ENCODE data around the gene NAV2.
"Not testable (repeated sequence)": the region's sequence is repeated elsewhere in the genome, so short reads cannot be mapped to it uniquely, and the experiment has no call there.

NAV2 gene

GRCh38 chr11:20066783-20067156 lies 354.1 kb downstream of the NAV2 start:
- no peaks in the 10 kb centered on the region for H3K27me3 ChIP-seq (ENCODE audit: control insufficient read depth in 2 of 2, insufficient read depth in 2 of 2, low read length in 2 of 2)
- H3K9me3 ChIP-seq (ENCODE audit: control insufficient read depth in 2 of 2, low read length in 2 of 2), result no peaks in the 10 kb centered on the region
- H3K4me1 ChIP-seq (ENCODE audit: control insufficient read depth in 2 of 2, insufficient read depth in 2 of 2, low read length in 2 of 2), result peaks cover 0 to 3% of the 10 kb centered on the region in 2 donors
- peaks cover 0 to 10% of the 10 kb centered on the region in 2 donors for H3K36me3 ChIP-seq (ENCODE audit: control insufficient read depth in 2 of 2, insufficient read depth in 2 of 2, low read length in 2 of 2)
- H3K9ac ChIP-seq (ENCODE audit: low read depth in 1 of 2, low read length in 2 of 2), result no peak overlapping the region
- H3K27ac ChIP-seq (ENCODE audit: low read depth in 2 of 2, low read length in 2 of 2), result no peak overlapping the region
- no peak overlapping the region for H3K4me3 ChIP-seq (ENCODE audit: low read length in 2 of 2)

GRCh38 chr11:20067665-20068064 lies 355.0 kb downstream of the NAV2 start:
- no peaks in the 10 kb centered on the region for H3K9me3 ChIP-seq (ENCODE audit: control insufficient read depth in 2 of 2, low read length in 2 of 2)
- no peak overlapping the region for H3K9ac ChIP-seq (ENCODE audit: low read depth in 1 of 2, low read length in 2 of 2)
- H3K27me3 ChIP-seq (ENCODE audit: control insufficient read depth in 2 of 2, insufficient read depth in 2 of 2, low read length in 2 of 2), result no peaks in the 10 kb centered on the region
- no peak overlapping the region for H3K27ac ChIP-seq (ENCODE audit: low read depth in 2 of 2, low read length in 2 of 2)
- peaks cover 0 to 3% of the 10 kb centered on the region in 2 donors for H3K4me1 ChIP-seq (ENCODE audit: control insufficient read depth in 2 of 2, insufficient read depth in 2 of 2, low read length in 2 of 2)
- no peak overlapping the region for H3K4me3 ChIP-seq (ENCODE audit: low read length in 2 of 2)
- H3K36me3 ChIP-seq (ENCODE audit: control insufficient read depth in 2 of 2, insufficient read depth in 2 of 2, low read length in 2 of 2), result peaks cover 0 to 10% of the 10 kb centered on the region in 2 donors

DNA sequence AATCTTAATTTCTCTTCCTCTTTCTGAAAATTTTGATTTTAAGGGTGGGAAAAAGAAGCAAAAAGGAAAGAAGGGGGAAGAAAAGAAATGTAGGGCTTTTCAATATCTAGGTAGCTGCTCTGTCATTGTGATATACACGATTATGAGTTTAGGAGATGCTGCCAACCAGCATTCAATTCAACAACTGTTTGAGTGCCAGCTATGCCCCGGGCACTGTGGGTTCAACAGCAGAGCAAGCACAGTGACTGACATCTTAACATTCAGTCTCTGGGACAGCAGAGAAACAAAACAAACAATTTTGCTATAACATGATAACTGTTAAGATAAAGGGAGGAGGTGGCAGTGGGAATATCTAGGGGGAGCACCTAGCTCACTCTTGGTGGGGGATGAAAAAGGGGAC lies 356.1 kb downstream of the NAV2 start:
- H3K4me3 ChIP-seq (ENCODE audit: low read length in 2 of 2), result no peak overlapping the region
- H3K9ac ChIP-seq (ENCODE audit: low read depth in 1 of 2, low read length in 2 of 2), result no peak overlapping the region
- no peaks in the 10 kb centered on the region for H3K9me3 ChIP-seq (ENCODE audit: control insufficient read depth in 2 of 2, low read length in 2 of 2)
- peaks cover 0 to 10% of the 10 kb centered on the region in 2 donors for H3K36me3 ChIP-seq (ENCODE audit: control insufficient read depth in 2 of 2, insufficient read depth in 2 of 2, low read length in 2 of 2)
- H3K4me1 ChIP-seq (ENCODE audit: control insufficient read depth in 2 of 2, insufficient read depth in 2 of 2, low read length in 2 of 2), result peaks cover 0 to 3% of the 10 kb centered on the region in 2 donors
- H3K27me3 ChIP-seq (ENCODE audit: control insufficient read depth in 2 of 2, insufficient read depth in 2 of 2, low read length in 2 of 2), result no peaks in the 10 kb centered on the region
- no peak overlapping the region for H3K27ac ChIP-seq (ENCODE audit: low read depth in 2 of 2, low read length in 2 of 2)

DNA sequence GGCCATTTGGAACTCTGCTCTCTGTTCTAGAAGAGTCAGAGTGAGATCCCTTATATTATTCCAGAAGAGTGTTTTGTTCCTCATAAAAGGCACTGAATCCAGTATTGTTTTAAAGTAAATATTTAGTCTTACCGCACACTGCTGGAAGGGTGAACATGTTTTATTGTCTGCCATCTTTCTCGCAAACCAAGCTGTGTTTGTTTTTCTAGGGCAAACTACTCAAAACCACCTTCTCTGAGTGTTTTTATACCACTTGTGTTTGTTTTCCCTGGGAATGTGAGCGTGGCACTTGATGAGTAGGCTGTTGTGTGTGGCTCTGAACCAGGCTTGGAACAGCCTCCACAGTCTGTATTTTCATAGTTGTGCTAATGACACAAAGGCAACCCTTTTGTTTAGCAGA lies 357.8 kb downstream of the NAV2 start:
- peaks cover 0 to 10% of the 10 kb centered on the region in 2 donors for H3K36me3 ChIP-seq (ENCODE audit: control insufficient read depth in 2 of 2, insufficient read depth in 2 of 2, low read length in 2 of 2)
- H3K9me3 ChIP-seq (ENCODE audit: control insufficient read depth in 2 of 2, low read length in 2 of 2), result no peaks in the 10 kb centered on the region
- no peak overlapping the region for H3K9ac ChIP-seq (ENCODE audit: low read depth in 1 of 2, low read length in 2 of 2)
- no peaks in the 10 kb centered on the region for H3K27me3 ChIP-seq (ENCODE audit: control insufficient read depth in 2 of 2, insufficient read depth in 2 of 2, low read length in 2 of 2)
- no peak overlapping the region for H3K27ac ChIP-seq (ENCODE audit: low read depth in 2 of 2, low read length in 2 of 2)
- peaks cover 0 to 3% of the 10 kb centered on the region in 2 donors for H3K4me1 ChIP-seq (ENCODE audit: control insufficient read depth in 2 of 2, insufficient read depth in 2 of 2, low read length in 2 of 2)
- no peak overlapping the region for H3K4me3 ChIP-seq (ENCODE audit: low read length in 2 of 2)

DNA sequence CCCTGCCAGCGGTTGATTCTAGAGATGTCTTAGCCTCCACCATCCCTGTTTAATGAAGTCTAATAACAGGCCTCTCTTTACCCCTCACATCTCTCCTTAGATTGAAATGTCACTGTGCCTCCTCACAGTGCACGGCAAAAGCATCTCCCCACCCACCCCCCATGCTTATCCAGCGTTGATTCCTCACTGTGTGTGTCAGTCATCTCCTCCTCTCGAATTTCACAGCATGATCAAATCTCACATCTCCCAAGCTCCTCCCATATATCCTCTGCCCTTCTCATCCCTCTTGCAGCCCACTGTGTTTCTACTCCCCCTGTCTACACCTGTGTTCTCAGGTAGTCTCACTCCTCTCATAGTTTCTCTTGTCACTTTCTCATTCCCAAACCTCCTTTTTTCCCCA lies 363.0 kb downstream of the NAV2 start:
- Histone ChIP-seq H3K4me1 (ENCODE audit: control insufficient read depth in 2 of 2, insufficient read depth in 2 of 2, low read length in 2 of 2) (no peaks in the 10 kb centered on the region), H3K9ac (ENCODE audit: low read depth in 1 of 2, low read length in 2 of 2) (no peak overlapping the region), H3K27me3 (ENCODE audit: control insufficient read depth in 2 of 2, insufficient read depth in 2 of 2, low read length in 2 of 2) (no peaks in the 10 kb centered on the region), H3K9me3 (ENCODE audit: control insufficient read depth in 2 of 2, low read length in 2 of 2) (no peaks in the 10 kb centered on the region), H3K36me3 (ENCODE audit: control insufficient read depth in 2 of 2, insufficient read depth in 2 of 2, low read length in 2 of 2) (peaks cover 4 to 5% of the 10 kb centered on the region in 2 donors), H3K4me3 (ENCODE audit: low read length in 2 of 2) (no peak overlapping the region), H3K27ac (ENCODE audit: low read depth in 2 of 2, low read length in 2 of 2) (no peak overlapping the region)

- Histone ChIP-seq H3K36me3 (ENCODE audit: control insufficient read depth in 2 of 2, insufficient read depth in 2 of 2, low read length in 2 of 2) (peaks cover 8 to 9% of the 10 kb centered on the region in 2 donors), H3K4me1 (ENCODE audit: control insufficient read depth in 2 of 2, insufficient read depth in 2 of 2, low read length in 2 of 2) (no peaks in the 10 kb centered on the region)
These were observed 366.2 kb downstream of the NAV2 start for GRCh38 chr11:20078846-20079245.

DNA sequence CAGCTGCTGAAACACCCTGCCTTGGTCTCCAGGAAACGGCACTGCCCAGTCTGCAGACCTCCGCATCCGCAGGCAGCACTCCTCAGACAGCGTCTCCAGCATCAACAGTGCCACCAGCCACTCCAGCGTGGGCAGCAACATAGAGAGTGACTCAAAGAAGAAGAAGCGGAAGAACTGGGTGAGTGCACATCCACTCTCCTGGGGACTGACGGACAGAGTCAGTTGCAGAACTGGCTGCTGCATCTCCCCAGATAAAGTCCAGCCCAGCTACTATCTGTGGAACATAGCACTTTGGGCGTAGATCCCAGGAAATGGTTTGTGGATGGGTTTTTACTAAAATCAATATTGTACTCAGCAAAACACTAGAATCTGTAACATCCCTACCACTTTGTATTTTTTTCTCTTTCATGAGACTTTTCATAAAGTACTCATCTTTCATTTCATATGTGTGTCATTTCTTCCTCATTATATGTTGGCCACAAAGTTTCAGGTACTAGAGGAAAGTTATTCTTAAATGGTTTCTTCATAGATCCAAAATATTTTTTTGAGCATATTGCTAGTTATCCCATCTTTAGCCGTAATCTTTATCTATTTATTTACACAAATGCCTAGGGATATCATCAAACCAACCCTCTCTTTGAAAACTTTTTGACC lies 367.5 kb downstream of the NAV2 start:
- Histone ChIP-seq H3K27me3 (ENCODE audit: control insufficient read depth in 2 of 2, insufficient read depth in 2 of 2, low read length in 2 of 2) (no peaks in the 10 kb centered on the region), H3K4me1 (ENCODE audit: control insufficient read depth in 2 of 2, insufficient read depth in 2 of 2, low read length in 2 of 2) (no peaks in the 10 kb centered on the region), H3K4me3 (ENCODE audit: low read length in 2 of 2) (no peak overlapping the region), H3K27ac (ENCODE audit: low read depth in 2 of 2, low read length in 2 of 2) (no peak overlapping the region), H3K9me3 (ENCODE audit: control insufficient read depth in 2 of 2, low read length in 2 of 2) (no peaks in the 10 kb centered on the region), H3K9ac (ENCODE audit: low read depth in 1 of 2, low read length in 2 of 2) (no peak overlapping the region), H3K36me3 (ENCODE audit: control insufficient read depth in 2 of 2, insufficient read depth in 2 of 2, low read length in 2 of 2) (peaks cover 8 to 11% of the 10 kb centered on the region in 2 donors)

More at GRCh38 chr11:20078846-20079245, 366.2 kb downstream of the NAV2 start:
- H3K27me3 ChIP-seq (ENCODE audit: control insufficient read depth in 2 of 2, insufficient read depth in 2 of 2, low read length in 2 of 2), result no peaks in the 10 kb centered on the region
- no peak overlapping the region for H3K27ac ChIP-seq (ENCODE audit: low read depth in 2 of 2, low read length in 2 of 2)
- no peak overlapping the region for H3K4me3 ChIP-seq (ENCODE audit: low read length in 2 of 2)
- no peak overlapping the region for H3K9ac ChIP-seq (ENCODE audit: low read depth in 1 of 2, low read length in 2 of 2)
- no peaks in the 10 kb centered on the region for H3K9me3 ChIP-seq (ENCODE audit: control insufficient read depth in 2 of 2, low read length in 2 of 2)

- H3K27me3 ChIP-seq (ENCODE audit: control insufficient read depth in 2 of 2, insufficient read depth in 2 of 2, low read length in 2 of 2), result no peaks in the 10 kb centered on the region
- no peak overlapping the region for H3K9ac ChIP-seq (ENCODE audit: low read depth in 1 of 2, low read length in 2 of 2)
- peaks cover 8 to 11% of the 10 kb centered on the region in 2 donors for H3K36me3 ChIP-seq (ENCODE audit: control insufficient read depth in 2 of 2, insufficient read depth in 2 of 2, low read length in 2 of 2)
- H3K27ac ChIP-seq (ENCODE audit: low read depth in 2 of 2, low read length in 2 of 2), result no peak overlapping the region
- no peak overlapping the region for H3K4me3 ChIP-seq (ENCODE audit: low read length in 2 of 2)
- H3K4me1 ChIP-seq (ENCODE audit: control insufficient read depth in 2 of 2, insufficient read depth in 2 of 2, low read length in 2 of 2), result no peaks in the 10 kb centered on the region
- no peaks in the 10 kb centered on the region for H3K9me3 ChIP-seq (ENCODE audit: control insufficient read depth in 2 of 2, low read length in 2 of 2)
These were observed 368.7 kb downstream of the NAV2 start for GRCh38 chr11:20081336-20081735.

- not testable (repeated sequence) for H3K9me3 ChIP-seq (ENCODE audit: control insufficient read depth in 2 of 2, low read length in 2 of 2); H3K4me1 ChIP-seq (ENCODE audit: control insufficient read depth in 2 of 2, insufficient read depth in 2 of 2, low read length in 2 of 2); H3K27ac ChIP-seq (ENCODE audit: low read depth in 2 of 2, low read length in 2 of 2); H3K9ac ChIP-seq (ENCODE audit: low read depth in 1 of 2, low read length in 2 of 2); H3K4me3 ChIP-seq (ENCODE audit: low read length in 2 of 2); H3K27me3 ChIP-seq (ENCODE audit: control insufficient read depth in 2 of 2, insufficient read depth in 2 of 2, low read length in 2 of 2)
- H3K36me3 ChIP-seq (ENCODE audit: control insufficient read depth in 2 of 2, insufficient read depth in 2 of 2, low read length in 2 of 2), result peaks cover 14% of the 10 kb centered on the region in 2 donors
These were observed 371.2 kb downstream of the NAV2 start for GRCh38 chr11:20083877-20084276.

DNA sequence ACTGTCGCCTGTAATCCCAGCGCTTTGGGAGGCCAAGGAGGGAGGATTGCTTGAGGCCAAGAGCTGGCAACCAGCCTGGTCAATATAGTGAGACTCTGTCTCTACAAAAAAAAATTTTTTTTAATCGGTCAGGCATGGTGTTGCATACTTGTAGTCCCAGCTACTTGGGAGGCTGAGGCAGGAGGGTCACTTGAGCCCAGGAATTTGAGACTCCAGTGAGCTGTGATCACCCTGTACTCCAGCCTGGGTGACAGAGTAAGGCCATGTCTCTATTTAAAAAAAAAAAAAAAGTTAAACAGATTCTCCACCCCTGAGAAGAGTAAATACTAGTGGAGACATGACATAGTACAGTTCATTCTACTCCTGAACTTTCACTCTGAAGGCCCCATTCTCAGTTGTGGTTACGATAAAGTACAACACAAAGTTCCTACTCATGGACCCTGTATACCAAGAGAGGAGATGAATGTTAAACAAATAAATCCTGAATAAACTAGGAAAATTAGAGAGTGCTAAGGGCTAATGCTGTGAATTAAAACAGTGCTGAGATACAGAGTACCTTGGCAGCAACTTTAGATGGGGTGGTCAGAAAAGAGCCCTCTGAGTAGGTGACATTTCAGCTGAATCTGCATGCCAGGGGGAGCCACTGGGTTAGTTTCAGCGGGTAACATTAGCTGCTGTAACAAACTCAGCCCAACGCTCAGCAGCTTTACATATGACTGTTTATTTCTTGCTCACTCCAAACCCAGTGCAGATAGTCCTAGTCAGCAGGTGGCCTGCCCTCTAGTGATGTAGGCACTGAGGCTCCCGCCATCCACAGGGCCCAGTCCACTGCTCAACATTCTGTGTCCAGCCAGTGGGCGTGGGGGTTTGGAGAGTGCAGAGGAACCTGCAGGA lies 372.5 kb downstream of the NAV2 start:
- H3K27me3 ChIP-seq (ENCODE audit: control insufficient read depth in 2 of 2, insufficient read depth in 2 of 2, low read length in 2 of 2), result no peaks in the 10 kb centered on the region
- H3K36me3 ChIP-seq (ENCODE audit: control insufficient read depth in 2 of 2, insufficient read depth in 2 of 2, low read length in 2 of 2), result peaks cover 10 to 14% of the 10 kb centered on the region in 2 donors
- no peak overlapping the region for H3K9ac ChIP-seq (ENCODE audit: low read depth in 1 of 2, low read length in 2 of 2)
- no peaks in the 10 kb centered on the region for H3K9me3 ChIP-seq (ENCODE audit: control insufficient read depth in 2 of 2, low read length in 2 of 2)
- no peak overlapping the region for H3K4me3 ChIP-seq (ENCODE audit: low read length in 2 of 2)
- H3K4me1 ChIP-seq (ENCODE audit: control insufficient read depth in 2 of 2, insufficient read depth in 2 of 2, low read length in 2 of 2), result no peaks in the 10 kb centered on the region
- no peak overlapping the region for H3K27ac ChIP-seq (ENCODE audit: low read depth in 2 of 2, low read length in 2 of 2)

All from mucosa of rectum (tissue), 2 donors.